ENCODE measurements around the gene RPS4Y1.

DNA sequence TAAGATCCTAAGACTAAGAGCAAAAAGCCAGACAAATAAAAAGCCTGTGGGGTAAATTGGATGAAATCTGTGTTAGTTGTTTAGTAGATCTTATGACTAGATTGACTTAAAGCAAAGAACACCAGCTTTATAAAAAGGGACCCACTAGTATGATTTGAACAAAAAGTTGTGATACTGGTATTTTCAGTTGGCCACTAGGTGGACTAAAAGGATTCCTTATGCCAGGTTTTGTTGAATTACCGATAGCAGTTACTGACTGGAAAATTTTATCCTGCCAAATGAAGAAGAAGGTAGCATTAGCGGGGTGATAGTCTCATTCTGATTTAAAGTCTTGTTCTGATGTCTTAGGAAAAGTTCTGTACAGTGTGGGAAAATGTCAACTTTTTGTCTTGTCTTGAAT is 41.2 kb upstream of the RPS4Y1 start:
- no peak for TF ChIP-seq ZNF274 (IDR thresholded peaks at IDR 0.05; ENCODE audit: low read depth, low read length)
- no peak for TF ChIP-seq SUZ12 (IDR thresholded peaks at IDR 0.05; ENCODE audit: extremely low read depth, insufficient read depth, insufficient read length)

Data from NT2/D1 (cell line).